Right cardiac atrium (tissue), 5 donors: ENCODE data around the gene HIVEP2. TPM values are rescaled to one million over a fixed set of nuclear protein-coding genes. Genes with fewer than 3 reads are reported as not detected.
"Not testable (repeated sequence)": the region's sequence is repeated elsewhere in the genome, so short reads cannot be mapped to it uniquely, and the experiment has no call there.

Experiments used
- ATAC-seq, 2 donors: fragments of 200-7000 bp; cut with Tn5 transposase; one replicate each; pipeline versions ENCODE4 v1.8.0 to v1.9.1; 2020; ENCODE audit warnings: moderate library complexity in 2 of 2, mild to moderate bottlenecking in 1 of 2
- DNase-seq, 3 donors: peaks; one replicate each; pipeline ENCODE4 v3.0.0-alpha.2; 2020
- H3K27ac ChIP-seq: one replicate; pipeline ENCODE4 v1.5.1; 2013; ENCODE audit warnings: mild to moderate bottlenecking, low read length, control low read depth, moderate library complexity
- H3K27me3 ChIP-seq: one replicate; pipeline ENCODE4 v1.6.1; 2013; ENCODE audit not compliant: control insufficient read depth, insufficient read depth
- H3K4me1 ChIP-seq: one replicate; pipeline ENCODE4 v1.6.1; 2013; ENCODE audit warnings: low read length; ENCODE audit not compliant: control insufficient read depth, insufficient read depth
- H3K4me3 ChIP-seq: one replicate; pipeline ENCODE4 v1.5.1; 2013; ENCODE audit warnings: low read length, control low read depth
- H3K9me3 ChIP-seq: one replicate; pipeline ENCODE4 v1.6.1; 2013; ENCODE audit warnings: low read length; ENCODE audit not compliant: control insufficient read depth
- whole genome bisulfite sequencing: extraction: QIAGEN DNeasy Blood & Tissue Kit; methylation state at CpG from one replicate; pipeline ENCODE4 v1.1.7; 2013; 5-methylcytosine and 5-hydroxymethylcytosine counted together
- intact Hi-C, 4 donors: fragments of 100-400 bp; cut with DNase I; formaldehyde crosslinking; loops; one replicate each; pipeline versions ENCODE4 v1.11.0 to v1.14.0; 2022 to 2023
- long read RNA-seq, 4 donors: library from polyadenylated mRNA; unstranded; transcript quantifications; one replicate each; pipeline ENCODE4 v2.0.0, GENCODE V29; 2020 to 2021
- polyA plus RNA-seq: library from polyadenylated mRNA; stranded (reverse); fragments of 200-250 nt; gene quantifications from one replicate; pipeline ENCODE4 v1.2.3, GENCODE V29; 2013
- total RNA-seq, 4 donors: library from RNA; stranded (reverse); fragmentation: NEBNext Ultra II Directional; extraction: Animal tissue kit (Norgen Biotek cat#: 25700); gene quantifications; one replicate each; pipeline ENCODE4 v1.2.1, GENCODE V29; 2021
- donor health status: healthy with polysubstance abuse.
- donor health status: DM: no; HTN: yes; CAD: no.
- donor health status: DM: no; HTN: no; CAD: no.
- donor health status: DM: no; HTN: yes; CAD: no; lungs with severe emphysema.
- donor health status: DM: yes; HTN: yes; CAD: no.

HIVEP2 gene
- 10 to 100 TPM; 14.6 to 29.0 (median 18.0) TPM for total RNA-seq
- polyA plus RNA-seq, result 4.5 TPM
- long read RNA-seq, donor 1, partial matches to known transcripts, result 6 of 15 reads
- long read RNA-seq, donor 1, other reads (novel, unspliced or antisense), result 9 of 15 reads
- long read RNA-seq, donor 2, partial matches to known transcripts, result 5 of 7 reads
- long read RNA-seq, donor 2, other reads (novel, unspliced or antisense), result 2 of 7 reads
- long read RNA-seq, donor 3, partial matches to known transcripts, result 12 of 18 reads
- long read RNA-seq, donor 3, other reads (novel, unspliced or antisense), result 6 of 18 reads
- long read RNA-seq, donor 4, partial matches to known transcripts, result 3 of 3 reads
- long read RNA-seq, donor 4, other reads (novel, unspliced or antisense), result 0 of 3 reads

- ATAC-seq (peak; percentile 49 to 55), DNase-seq (peak; percentile 88 to 94 (median 94))
- peak within 1 kb of the TSS; percentile 99 for H3K27ac ChIP-seq
- no peaks in the 10 kb centered on the region for H3K4me1 ChIP-seq
- peak within 1 kb of the TSS; percentile 88 for H3K4me3 ChIP-seq
- WGBS, result under 1% methylated on average over 50 of the region's 50 CpGs
- no peaks in the 10 kb centered on the region for H3K27me3 ChIP-seq
- no peaks in the 10 kb centered on the region for H3K9me3 ChIP-seq
- intact Hi-C loops, result loop anchor here (2.0 to 10.0 kb wide), 7 partner anchors 18 to 250 kb away; no protein-coding TSS in a partner anchor
These were observed at the start of gene HIVEP2 for GRCh38 chr6:142945049-142945445. TSS of gene HIVEP2 (minus strand) at chr6:142945176. CDS start at chr6:142774738, 170,438 bp downstream.

- Histone ChIP-seq H3K4me1 (no peaks in the 10 kb centered on the region), H3K27me3 (no peaks in the 10 kb centered on the region), H3K9me3 (no peaks in the 10 kb centered on the region), H3K4me3 (no peak overlapping the region), H3K27ac (no peak overlapping the region)
- DNase-seq, result peak in 1 of 3 donors; percentile 34
- 95% methylated on average over 7 of the region's 7 CpGs for WGBS
- no peak for ATAC-seq
- intact Hi-C loops, result no loop called here
These were observed 49.0 kb upstream of the HIVEP2 start for GRCh38 chr6:142993977-142994376.

- ATAC-seq, result no peak
These were observed 42.5 kb upstream of the HIVEP2 start for GRCh38 chr6:142987490-142987889.

GRCh38 chr6:142985281-142985680 lies 40.3 kb upstream of the HIVEP2 start:
- no peak overlapping the region for H3K27ac ChIP-seq
- DNase-seq (no peak), ATAC-seq (no peak)
- H3K27me3 ChIP-seq, result no peaks in the 10 kb centered on the region
- intact Hi-C loops, result no loop called here
- 32% methylated on average over 2 of the region's 2 CpGs for WGBS
- H3K4me1 ChIP-seq, result no peaks in the 10 kb centered on the region
- H3K9me3 ChIP-seq, result no peaks in the 10 kb centered on the region
- H3K4me3 ChIP-seq, result no peak overlapping the region

More at GRCh38 chr6:142987490-142987889, 42.5 kb upstream of the HIVEP2 start:
- Histone ChIP-seq H3K4me3 (no peak overlapping the region), H3K4me1 (no peaks in the 10 kb centered on the region), H3K27ac (no peak overlapping the region), H3K9me3 (no peaks in the 10 kb centered on the region), H3K27me3 (no peaks in the 10 kb centered on the region)
- no peak for DNase-seq
- intact Hi-C loops, result no loop called here

DNA sequence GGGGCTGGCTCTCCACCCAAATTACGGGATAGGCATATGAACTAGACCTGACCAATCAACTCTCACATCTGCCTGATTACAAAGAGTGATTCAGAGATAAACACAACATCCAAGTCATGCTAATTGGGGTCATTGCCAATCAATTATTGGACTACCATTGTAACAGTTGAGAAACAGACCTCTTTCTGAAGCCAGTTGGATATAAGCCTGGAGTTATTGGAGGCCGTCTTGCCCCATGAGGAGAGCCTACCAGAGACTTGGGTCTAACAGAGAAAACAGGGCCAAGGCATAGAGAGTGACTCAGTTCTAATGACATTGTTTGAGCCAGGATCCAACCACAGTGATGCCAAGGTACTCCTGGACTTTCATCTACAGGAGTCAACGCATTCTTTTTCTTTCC lies 39.4 kb upstream of the HIVEP2 start:
- DNase-seq, result no peak
- intact Hi-C loops, result no loop called here
- no peaks in the 10 kb centered on the region for H3K27me3 ChIP-seq
- WGBS, result 81% methylated on average over 3 of the region's 3 CpGs
- H3K4me1 ChIP-seq, result no peaks in the 10 kb centered on the region
- peak in 1 of 2 donors; percentile 64 for ATAC-seq
- no peak overlapping the region for H3K4me3 ChIP-seq
- no peak overlapping the region for H3K27ac ChIP-seq
- no peaks in the 10 kb centered on the region for H3K9me3 ChIP-seq

- Histone ChIP-seq H3K27me3 (no peaks in the 10 kb centered on the region), H3K27ac (no peak overlapping the region), H3K4me3 (no peak overlapping the region), H3K4me1 (no peaks in the 10 kb centered on the region), H3K9me3 (no peaks in the 10 kb centered on the region)
- no peak for ATAC-seq
- intact Hi-C loops, result no loop called here
- no peak for DNase-seq
- 83% methylated on average over 3 of the region's 3 CpGs for WGBS
These were observed 30.4 kb upstream of the HIVEP2 start for GRCh38 chr6:142975365-142975764.

GRCh38 chr6:142970941-142971340 lies 26.0 kb upstream of the HIVEP2 start:
- H3K27me3 ChIP-seq, H3K4me1 ChIP-seq, H3K4me3 ChIP-seq, H3K27ac ChIP-seq, H3K9me3 ChIP-seq, DNase-seq, intact Hi-C loops, ATAC-seq: not testable (repeated sequence)
- 90% methylated on average over 3 of the region's 3 CpGs for WGBS

DNA sequence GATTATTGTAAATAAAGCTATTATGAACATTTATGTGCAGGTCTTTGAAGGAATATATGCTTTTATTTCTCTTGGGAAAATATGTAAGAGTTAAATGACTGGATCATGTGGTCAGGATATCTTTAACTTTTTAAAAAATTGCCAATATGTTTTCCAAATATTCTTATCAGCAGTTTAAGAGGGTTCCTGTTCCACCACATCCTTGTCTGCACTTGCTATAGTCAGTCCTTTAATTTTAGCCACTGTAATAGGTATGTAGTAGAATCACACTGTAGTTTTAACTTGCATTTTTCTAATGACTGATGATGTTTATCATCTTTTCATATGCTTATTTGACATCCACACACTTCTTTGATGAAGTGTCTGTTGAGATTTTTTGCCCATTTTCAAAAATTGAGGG lies 23.6 kb upstream of the HIVEP2 start:
- intact Hi-C loops, result no loop called here

GRCh38 chr6:142966294-142966693 lies 21.3 kb upstream of the HIVEP2 start:
- Histone ChIP-seq H3K4me1 (no peaks in the 10 kb centered on the region), H3K9me3 (no peaks in the 10 kb centered on the region), H3K27ac (no peak overlapping the region), H3K27me3 (no peaks in the 10 kb centered on the region), H3K4me3 (no peak overlapping the region)
- ATAC-seq (no peak), DNase-seq (no peak)
- 90% methylated on average over 1 of the region's 1 CpG for WGBS
- intact Hi-C loops, result no loop called here

More for the DNA sequence above, 23.6 kb upstream of the HIVEP2 start:
- Histone ChIP-seq H3K27ac (no peak overlapping the region), H3K4me1 (no peaks in the 10 kb centered on the region), H3K9me3 (no peaks in the 10 kb centered on the region), H3K4me3 (no peak overlapping the region), H3K27me3 (no peaks in the 10 kb centered on the region)
- DNase-seq (no peak), ATAC-seq (no peak)

GRCh38 chr6:142965164-142965563 lies 20.2 kb upstream of the HIVEP2 start:
- H3K9me3 ChIP-seq, result no peaks in the 10 kb centered on the region
- H3K4me3 ChIP-seq, result no peak overlapping the region
- no peak overlapping the region for H3K27ac ChIP-seq
- DNase-seq (no peak), ATAC-seq (no peak)
- intact Hi-C loops, result no loop called here
- H3K27me3 ChIP-seq, result no peaks in the 10 kb centered on the region
- H3K4me1 ChIP-seq, result no peaks in the 10 kb centered on the region
- 96% methylated on average over 1 of the region's 1 CpG for WGBS

DNA sequence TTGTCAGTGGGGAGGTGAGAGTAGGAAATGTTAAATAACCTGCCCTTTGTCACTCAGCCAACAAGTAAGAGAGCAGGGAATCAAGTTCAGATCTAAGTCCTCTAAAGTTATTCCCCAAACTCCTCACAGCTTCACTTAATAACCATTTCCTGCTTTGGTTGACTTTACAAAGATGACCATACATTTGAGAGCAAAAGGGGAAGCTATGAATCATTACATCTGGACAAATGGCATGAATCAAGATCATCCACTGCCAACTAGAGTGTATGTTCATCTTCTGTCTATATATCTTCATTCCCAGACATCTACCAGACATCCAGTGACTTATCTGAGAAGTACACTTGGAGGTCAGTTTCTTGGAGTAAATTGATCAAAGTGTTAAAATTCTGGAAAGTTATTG lies 15.1 kb upstream of the HIVEP2 start:
- Histone ChIP-seq H3K27ac (no peak overlapping the region), H3K9me3 (no peaks in the 10 kb centered on the region), H3K27me3 (no peaks in the 10 kb centered on the region), H3K4me3 (no peak overlapping the region), H3K4me1 (no peaks in the 10 kb centered on the region)
- no peak for ATAC-seq
- intact Hi-C loops, result no loop called here
- DNase-seq, result no peak
